Ovary (tissue), 9 donors: ENCODE results near the gene FGGY. TPM values are rescaled to one million over a fixed set of nuclear protein-coding genes. Genes with fewer than 3 reads are reported as not detected.

ENCODE experiments used
- DNase-seq, 5 donors: peaks; one replicate each; pipeline ENCODE4 v3.0.0-alpha.2; 2019 to 2020
- H3K27ac ChIP-seq, 2 donors: fragments of 200-600 bp; one replicate each; pipeline versions ENCODE4 v1.5.1 to v1.8.0; 2019 to 2022
- H3K27me3 ChIP-seq: fragments of 200-600 bp; one replicate; pipeline ENCODE4 v1.8.0; 2022
- H3K36me3 ChIP-seq: fragments of 200-600 bp; sonication (generic); one replicate; pipeline ENCODE4 v1.5.1; 2019
- H3K4me1 ChIP-seq: one replicate; pipeline ENCODE4 v1.8.1; 2013; ENCODE audit warnings: mild to moderate bottlenecking, moderate library complexity; ENCODE audit not compliant: insufficient read depth
- H3K4me3 ChIP-seq: fragments of 200-600 bp; sonication (generic); one replicate; pipeline ENCODE4 v1.5.1; 2017
- H3K9me3 ChIP-seq, 2 donors: fragments of 200-600 bp in 1 of 2; sonication (generic) in 1 of 2; one replicate each; pipeline versions ENCODE4 v1.5.1 to v1.8.1; 2013 to 2019; ENCODE audit warnings: mild to moderate bottlenecking in 1 of 2, moderate library complexity in 1 of 2
- CTCF ChIP-seq, 3 donors: fragments of 450-650 bp in 2 of 3; fragments of 200-600 bp in 1 of 3; IDR thresholded peaks; one replicate each; pipeline versions ENCODE4 v1.5.1 to v1.8.0; 2016 to 2022; ENCODE audit warnings: antibody characterized with exemption in 3 of 3, mild to moderate bottlenecking in 1 of 3
- EP300 ChIP-seq: sonication (generic); formaldehyde crosslinking; IDR thresholded peaks from one replicate; pipeline ENCODE4 v1.6.1; 2017; ENCODE audit warnings: antibody characterized with exemption
- POLR2A ChIP-seq: fragments of 450-650 bp; IDR thresholded peaks from one replicate; pipeline ENCODE4 v1.6.1; 2017; ENCODE audit warnings: antibody characterized with exemption, mild to moderate bottlenecking, moderate library complexity
- WGBS, 3 donors: extraction: QIAGEN DNeasy Blood & Tissue Kit in 1 of 3; methylation state at CpG; one replicate each; pipeline versions ENCODE4 v1.1.5 to v1.1.7; 2013 to 2017; 5-methylcytosine and 5-hydroxymethylcytosine counted together
- intact Hi-C, 4 donors: fragments of 100-400 bp; cut with DNase I; formaldehyde crosslinking; loops; one replicate each; pipeline versions ENCODE4 v1.11.0 to v1.15.1; 2022 to 2023
- polyA plus RNA-seq, 2 donors: library from polyadenylated mRNA; stranded (reverse); fragments of 200-250 nt in 1 of 2; fragments of 350-450 nt in 1 of 2; fragmentation: Illumina TruSeq in 1 of 2; extraction: RNeasy Lipid Tissue Mini Kit (QIAGEN cat#74804) in 1 of 2; gene quantifications; one replicate each; pipeline ENCODE4 v1.2.3, GENCODE V29; 2013 to 2014
- total RNA-seq, 7 donors: library from RNA; depleted of rRNA in 2 of 7; stranded (reverse); fragments of >200 nt in 2 of 7; fragmentation: NEBNext Ultra II Directional in 3 of 7; extraction: Animal tissue kit (Norgen Biotek cat#: 25700) in 3 of 7; gene quantifications; one replicate each; pipeline versions ENCODE4 v1.1.0 to v1.2.4, GENCODE V29; 2016 to 2023
- donor health status: DM: no; HTN: no; CAD: no; lungs with moderate emphysema.
- donor health status: DM: no; HTN: no; CAD: no.
- donor health status: Bipolar disorder and iron deficiency.
- donor health status: DM: yes; HTN: yes; CAD: no.
- donor health status: DM: no; HTN: no; CAD: no.
- donor health status: DM: yes; HTN: yes; CAD: no.

The FGGY gene
- total and polyA plus RNA-seq, 9 donors, result 7.9 to 62.0 (median 44.7) TPM

GRCh38 chr1:59323879-59324278 lies 27.0 kb downstream of the FGGY start:
- no peaks in the 10 kb centered on the region for H3K27me3 ChIP-seq
- H3K36me3 ChIP-seq, result no peaks in the 10 kb centered on the region
- intact Hi-C loops, result no loop called here
- H3K27ac ChIP-seq, result no peak overlapping the region
- H3K4me3 ChIP-seq, result no peak overlapping the region
- no peaks in the 10 kb centered on the region for H3K4me1 ChIP-seq
- no peaks in the 10 kb centered on the region for H3K9me3 ChIP-seq
- DNase-seq, result no peak
- WGBS, 3 donors, result 96 to 98% (median 98%) methylated on average over 3 of the region's 3 CpGs
- TF ChIP-seq EP300 (no peak), CTCF (IDR thresholded peaks at IDR 0.05) (no peak), POLR2A (no peak)

DNA sequence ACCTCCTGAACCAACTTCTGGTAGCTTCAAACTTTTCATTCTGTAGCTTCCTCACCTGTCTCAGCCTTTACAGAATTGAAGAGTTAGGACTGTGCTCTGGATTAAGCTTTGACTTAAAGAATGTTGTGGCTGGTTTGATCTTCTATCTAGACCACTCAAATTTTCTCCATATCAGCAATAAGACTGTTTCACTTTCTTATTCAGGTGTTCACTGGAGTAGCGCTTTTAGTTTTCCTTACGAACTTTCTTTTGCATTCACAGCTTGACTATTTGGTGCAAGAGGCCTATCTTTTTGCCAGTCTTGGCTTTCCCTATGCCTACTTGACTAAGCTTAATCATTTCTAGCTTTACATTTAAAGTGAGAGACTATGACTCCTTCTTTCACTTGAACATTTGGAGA lies 31.5 kb downstream of the FGGY start:
- 93 to 98% (median 97%) methylated on average over 2 of the region's 2 CpGs for WGBS, 3 donors
- intact Hi-C loops, result no loop called here
- H3K27me3 ChIP-seq, result no peaks in the 10 kb centered on the region
- no peaks in the 10 kb centered on the region for H3K4me1 ChIP-seq
- H3K9me3 ChIP-seq, result no peaks in the 10 kb centered on the region
- TF ChIP-seq EP300, result no peak
- no peak for TF ChIP-seq CTCF (IDR thresholded peaks at IDR 0.05)
- TF ChIP-seq POLR2A, result no peak
- DNase-seq, result no peak
- H3K27ac ChIP-seq, result no peak overlapping the region
- H3K4me3 ChIP-seq, result no peak overlapping the region
- no peaks in the 10 kb centered on the region for H3K36me3 ChIP-seq

GRCh38 chr1:59329412-59330053 lies 32.6 kb downstream of the FGGY start:
- intact Hi-C loops, result no loop called here
- no peak for TF ChIP-seq EP300
- no peak for TF ChIP-seq CTCF (IDR thresholded peaks at IDR 0.05)
- no peak for TF ChIP-seq POLR2A
- Histone ChIP-seq H3K27me3 (no peaks in the 10 kb centered on the region), H3K36me3 (no peaks in the 10 kb centered on the region), H3K4me1 (no peaks in the 10 kb centered on the region), H3K4me3 (no peak overlapping the region), H3K27ac (no peak overlapping the region), H3K9me3 (no peaks in the 10 kb centered on the region)
- 93 to 96% (median 94%) methylated on average over 4 of the region's 4 CpGs for WGBS, 3 donors
- no peak for DNase-seq

DNA sequence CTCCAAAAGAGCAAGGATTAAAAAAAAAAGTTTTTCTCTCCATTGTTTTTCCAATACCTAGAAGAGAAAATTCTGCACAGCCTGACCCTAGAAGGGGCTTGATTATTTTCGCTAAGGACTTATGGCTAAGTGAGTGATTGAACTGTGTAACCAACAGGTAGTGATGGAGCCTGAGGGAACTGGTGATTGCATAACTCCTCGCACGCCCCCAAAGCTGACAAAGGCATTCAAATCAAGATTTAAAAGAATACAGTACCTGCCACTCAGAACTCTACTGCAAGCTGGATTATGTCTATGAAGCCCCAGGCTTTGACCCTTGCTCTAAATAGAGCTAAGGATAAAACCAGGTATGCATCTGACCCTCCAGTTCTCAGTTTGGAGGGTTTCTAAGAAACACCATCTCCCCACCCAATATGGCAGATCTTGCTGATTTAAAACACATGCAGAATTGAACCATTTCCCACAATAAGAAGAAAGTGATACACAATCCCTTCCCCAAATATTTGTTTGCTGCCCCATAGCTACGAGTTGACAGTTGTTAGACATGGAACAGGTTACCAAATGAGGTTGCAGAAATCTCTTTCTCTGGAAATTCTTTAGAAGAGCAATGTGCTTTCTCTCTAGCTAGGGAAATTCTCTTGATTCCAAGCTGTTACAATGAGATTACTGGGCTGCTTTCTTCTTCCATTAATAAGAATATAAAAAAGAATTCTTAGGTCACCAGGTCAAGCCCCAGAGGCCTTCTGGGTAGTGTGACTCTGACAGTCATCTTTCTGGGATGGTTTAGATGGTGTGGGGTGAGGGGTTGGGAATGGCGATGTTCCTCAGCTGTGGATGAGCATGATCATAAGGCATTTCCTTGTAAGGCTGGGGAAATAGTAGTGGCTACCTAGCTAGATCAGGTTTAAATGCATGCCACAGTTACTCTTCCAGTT lies 35.1 kb downstream of the FGGY start:
- no peaks in the 10 kb centered on the region for H3K9me3 ChIP-seq
- H3K36me3 ChIP-seq, result no peaks in the 10 kb centered on the region
- H3K4me1 ChIP-seq, result no peaks in the 10 kb centered on the region
- intact Hi-C loops, result no loop called here
- no peaks in the 10 kb centered on the region for H3K27me3 ChIP-seq
- WGBS, 3 donors, result 87 to 92% (median 89%) methylated on average over 5 of the region's 5 CpGs
- H3K4me3 ChIP-seq, result no peak overlapping the region
- H3K27ac ChIP-seq, result no peak overlapping the region
- no peak for TF ChIP-seq POLR2A
- no peak for TF ChIP-seq CTCF (IDR thresholded peaks at IDR 0.05)
- TF ChIP-seq EP300, result no peak
- DNase-seq, result no peak
